A549 (cell line): ENCODE results near the gene CNOT2. TPM values are rescaled to one million over a fixed set of nuclear protein-coding genes. Genes with fewer than 3 reads are reported as not detected.
A peak's percentile ranks its signal among the peaks of the same experiment; 100 is the strongest.

Experiments used
- ATAC-seq, 2 experiments: fragments of 200-7000 bp in 1 of 2; fragments of >200 bp in 1 of 2; cut with Nextera tagmentation in 1 of 2; cut with Tn5 transposase in 1 of 2; 3 replicates each; pipeline versions ENCODE4 v1.8.0 to v1.9.1; 2018 to 2020; ENCODE audit warnings: mild to moderate bottlenecking in 1 of 2, moderate library complexity in 1 of 2
- CTCF ChIA-PET: fragments of 300-600 bp; sonication (Branson Sonifier 250); formaldehyde crosslinking; extraction: SDS; loops from one replicate; lab custom pipeline; 2021; ENCODE audit warnings: antibody characterized with exemption, inconsistent platforms; lab: Yijun Ruan, JAX
- POLR2A ChIA-PET: fragments of 350-600 bp; formaldehyde crosslinking; extraction: SDS; loops from one replicate; lab custom pipeline; 2021; ENCODE audit warnings: antibody characterized with exemption, inconsistent platforms; lab: Yijun Ruan, JAX
- DNase-seq, 2 experiments: peaks; one replicate each; pipeline versions ENCODE4 v3.0.0 to v3.0.0-alpha.2; 2011 to 2016; ENCODE audit warnings: low read depth in 1 of 2, low spot score in 1 of 2
- FAIRE-seq: peaks from 2 replicates; lab custom pipeline; 2011; peaks lifted over from hg19 to GRCh38; lab: Jason Lieb, UNC
- H3K27ac ChIP-seq, 2 experiments: fragments of >200 bp; sonication (Bioruptor Twin); formaldehyde crosslinking; 3 replicates each; pipeline ENCODE4 v1.5.1; 2016 to 2017
- H3K4me1 ChIP-seq: fragments of >200 bp; sonication (Bioruptor Twin); formaldehyde crosslinking; 3 replicates; pipeline ENCODE4 v1.6.1; 2016
- H3K4me2 ChIP-seq: fragments of >200 bp; sonication (Bioruptor Twin); formaldehyde crosslinking; 3 replicates; pipeline ENCODE4 v1.6.1; 2016
- H3K4me3 ChIP-seq: fragments of >200 bp; sonication (Bioruptor Twin); formaldehyde crosslinking; 3 replicates; pipeline ENCODE4 v1.5.1; 2016
- H3K9me3 ChIP-seq: fragments of >200 bp; sonication (Bioruptor Twin); formaldehyde crosslinking; 3 replicates; pipeline ENCODE4 v1.6.1; 2016
- ATOH8 ChIP-seq: fragments of 250-450 bp; sonication (Bioruptor Pico); IDR thresholded peaks from 2 replicates; pipeline ENCODE4 v1.5.0; 2020; ENCODE audit warnings: low read depth, mild to moderate bottlenecking, moderate library complexity
- ELK1 ChIP-seq: fragments of 150-350 bp; IDR thresholded peaks from 2 replicates; pipeline ENCODE4 v1.6.1; 2014; ENCODE audit warnings: low read depth, mild to moderate bottlenecking, low read length
- HES2 ChIP-seq: fragments of >200 bp; sonication (Bioruptor Twin); formaldehyde crosslinking; IDR thresholded peaks from 2 replicates; pipeline ENCODE4 v1.6.1; 2016
- HOXA7 ChIP-seq: fragments of 250-450 bp; sonication (Bioruptor Pico); IDR thresholded peaks from 2 replicates; pipeline ENCODE4 v1.5.0; 2020; ENCODE audit warnings: mild to moderate bottlenecking, moderate library complexity
- MAFK ChIP-seq: fragments of 450-650 bp; IDR thresholded peaks from 2 replicates; pipeline ENCODE4 v1.6.1; 2014; ENCODE audit not compliant: partially characterized antibody
- PBX3 ChIP-seq: IDR thresholded peaks from 2 replicates; pipeline ENCODE4 v1.6.1; 2012
- polyA plus RNA-seq, 4 experiments: library from polyadenylated mRNA; depleted of rRNA in 3 of 4; stranded (reverse); fragments of >200 nt; fragmentation: RNase III in 1 of 4; extraction: RNeasy Plus Mini Kit Qiagen cat#74134 plus additional on column Dnase treatment in 1 of 4; gene quantifications; 2 replicates in 3 of 4; 3 replicates in 1 of 4; pipeline ENCODE4 v1.2.3, GENCODE V29; 2011 to 2017

The CNOT2 gene
- polyA plus RNA-seq, 2 of the 4 experiments (the other 2 are of a cell fraction) = 87.2 to 105 TPM

- FAIRE-seq (no peak), ATAC-seq (no peak)
- POLR2A ChIA-PET = no interaction called here
Observed at GRCh38 chr12:70403826-70404225, 160.6 kb downstream of the CNOT2 start.

More at GRCh38 chr12:70403826-70404225, 160.6 kb downstream of the CNOT2 start:
- Histone ChIP-seq H3K9me3 (no peaks in the 10 kb centered on the region), H3K4me1 (no peaks in the 10 kb centered on the region), H3K27ac (no peak overlapping the region), H3K4me2 (no peak overlapping the region), H3K4me3 (no peak overlapping the region)
- TF ChIP-seq HOXA7 (CRISPR knock-in tag) (no peak), MAFK (peak; percentile 58), ELK1 (no peak), ATOH8 (CRISPR knock-in tag) (no peak), HES2 (no peak), PBX3 (no peak)
- no peak for DNase-seq
- CTCF ChIA-PET = no interaction called here

Other genes starting within 250 kb of the CNOT2 start
- gene KCNMB4, start 122.9 kb downstream of the CNOT2 start, polyA plus RNA-seq (2011; rRNA removed) = 0.13 TPM in 2 replicates
- 0.04 to 0.08 TPM (median 0.08 TPM) in 3 replicates for gene KCNMB4, start 122.9 kb downstream of the CNOT2 start, polyA plus RNA-seq (2017; fragmentation: RNase III; extraction: RNeasy Plus Mini Kit Qiagen cat#74134 plus additional on column Dnase treatment)